Suprapubic skin (tissue), 3 donors: Measurements from ENCODE around the gene DNAJC5.

Experiments used
- CTCF ChIP-seq, 2 donors: fragments of 200-600 bp in 1 of 2; fragments of 450-650 bp in 1 of 2; sonication (generic) in 1 of 2; IDR thresholded peaks; one replicate each; pipeline ENCODE4 v1.5.1; 2016 to 2019; ENCODE audit warnings: antibody characterized with exemption in 2 of 2, mild to moderate bottlenecking in 1 of 2, moderate library complexity in 1 of 2
- POLR2A ChIP-seq, 2 donors: fragments of 450-650 bp; IDR thresholded peaks; one replicate each; pipeline ENCODE4 v1.6.1; 2017; ENCODE audit warnings: antibody characterized with exemption in 2 of 2, mild to moderate bottlenecking in 2 of 2, moderate library complexity in 2 of 2

GRCh38 chr20:63977739-63978276 is 82.9 kb downstream of the DNAJC5 start:
- TF ChIP-seq CTCF (IDR thresholded peaks at IDR 0.05), result no peak
- no peak for TF ChIP-seq POLR2A (IDR thresholded peaks at IDR 0.05)
